Dermis microvascular lymphatic vessel endothelial cell (primary cell): ENCODE results near the gene MYH15. TPM values are rescaled to one million over a fixed set of nuclear protein-coding genes. Genes with fewer than 3 reads are reported as not detected.
"Not testable (repeated sequence)": the region's sequence is repeated elsewhere in the genome, so short reads cannot be mapped to it uniquely, and the experiment has no call there.

Experiments used
- DNase-seq, 2 donors: peaks; one replicate each; pipeline versions ENCODE4 v3.0.0 to v3.0.0-alpha.2; 2010; ENCODE audit warnings: low read depth in 2 of 2
- total RNA-seq: library from RNA; depleted of rRNA; stranded (reverse); fragments of >200 nt; gene quantifications from 2 replicates; pipeline ENCODE4 v1.2.1, GENCODE V29; 2014

Gene MYH15
- total RNA-seq, 1 donor from 2014 or later: 0.13 TPM

GRCh38 chr3:108388136-108389132, 122.0 kb downstream of the MYH15 start:
- DNase-seq: no peak

GRCh38 chr3:108387063-108387462, 123.3 kb downstream of the MYH15 start:
- DNase-seq: no peak

- DNase-seq: no peak
Observed at GRCh38 chr3:108383306-108383705, 127.1 kb downstream of the MYH15 start.

- DNase-seq: no peak
Observed at GRCh38 chr3:108381529-108382140, 128.8 kb downstream of the MYH15 start.

GRCh38 chr3:108380128-108380795, 130.1 kb downstream of the MYH15 start:
- DNase-seq: no peak

- DNase-seq: not testable (repeated sequence)
Observed at GRCh38 chr3:108378952-108379342, 131.4 kb downstream of the MYH15 start.

- no peak for DNase-seq
Observed at GRCh38 chr3:108378153-108378951, 132.0 kb downstream of the MYH15 start.

GRCh38 chr3:108377384-108377783, 133.0 kb downstream of the MYH15 start:
- DNase-seq: no peak

- no peak for DNase-seq
Observed at GRCh38 chr3:108376026-108376425, 134.4 kb downstream of the MYH15 start.

- DNase-seq: no peak
Observed at GRCh38 chr3:108359011-108359410, 151.4 kb downstream of the MYH15 start.

GRCh38 chr3:108357042-108357441, 153.4 kb downstream of the MYH15 start:
- no peak for DNase-seq

- DNase-seq: no peak
Observed at GRCh38 chr3:108354562-108354961, 155.8 kb downstream of the MYH15 start.

- DNase-seq: no peak
Observed at GRCh38 chr3:108352176-108352575, 158.2 kb downstream of the MYH15 start.

- no peak for DNase-seq
Observed at GRCh38 chr3:108346301-108347227, 163.8 kb downstream of the MYH15 start.

GRCh38 chr3:108345492-108346205, 164.7 kb downstream of the MYH15 start:
- no peak for DNase-seq

GRCh38 chr3:108343491-108343890, 166.9 kb downstream of the MYH15 start:
- DNase-seq: no peak

GRCh38 chr3:108342837-108343486, 167.4 kb downstream of the MYH15 start:
- peak; percentile 48 to 57 for DNase-seq

GRCh38 chr3:108341911-108342310, 168.5 kb downstream of the MYH15 start:
- DNase-seq: no peak
